ENCODE data around the gene APBB2. TPM values are rescaled to one million over a fixed set of nuclear protein-coding genes. Genes with fewer than 3 reads are reported as not detected.

The APBB2 gene
- total RNA-seq, 4 donors from 2014 or later: 51.7 to 75.9 (median 71.1) TPM

DNA sequence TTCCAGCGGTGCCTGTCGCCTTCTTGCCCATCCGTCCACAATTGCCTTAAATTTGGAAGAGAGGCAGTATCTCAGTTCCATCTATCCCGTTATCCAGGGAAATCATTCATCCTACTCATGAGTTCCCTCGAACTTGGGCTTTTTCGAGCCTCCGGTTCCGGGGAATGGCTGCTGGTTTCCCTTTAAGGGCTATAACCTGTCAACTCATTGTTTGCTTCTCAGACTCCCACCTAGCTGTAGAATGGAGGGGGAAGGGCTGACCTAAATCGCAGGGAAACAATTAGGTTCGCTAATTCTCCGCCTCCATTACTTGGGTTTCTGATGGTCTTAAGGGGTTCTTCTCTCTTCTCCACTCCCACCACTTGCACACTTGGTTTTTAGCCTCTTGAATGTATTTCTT, 43.6 kb upstream of the APBB2 start:
- Histone ChIP-seq H3K36me3 (no peaks in the 10 kb centered on the region), H3K27me3 (peaks cover 0 to 28% (median 12%) of the 10 kb centered on the region in 4 donors), H3K4me3 (peak overlapping the region; percentile 51 to 66 (median 56)), H3K9me3 (no peaks in the 10 kb centered on the region), H3K27ac (replicated peaks in 1 of 4) (no peak overlapping the region), H3K4me1 (peaks cover 18 to 22% (median 18%) of the 10 kb centered on the region in 4 donors)
- TF ChIP-seq, protein P1, sequence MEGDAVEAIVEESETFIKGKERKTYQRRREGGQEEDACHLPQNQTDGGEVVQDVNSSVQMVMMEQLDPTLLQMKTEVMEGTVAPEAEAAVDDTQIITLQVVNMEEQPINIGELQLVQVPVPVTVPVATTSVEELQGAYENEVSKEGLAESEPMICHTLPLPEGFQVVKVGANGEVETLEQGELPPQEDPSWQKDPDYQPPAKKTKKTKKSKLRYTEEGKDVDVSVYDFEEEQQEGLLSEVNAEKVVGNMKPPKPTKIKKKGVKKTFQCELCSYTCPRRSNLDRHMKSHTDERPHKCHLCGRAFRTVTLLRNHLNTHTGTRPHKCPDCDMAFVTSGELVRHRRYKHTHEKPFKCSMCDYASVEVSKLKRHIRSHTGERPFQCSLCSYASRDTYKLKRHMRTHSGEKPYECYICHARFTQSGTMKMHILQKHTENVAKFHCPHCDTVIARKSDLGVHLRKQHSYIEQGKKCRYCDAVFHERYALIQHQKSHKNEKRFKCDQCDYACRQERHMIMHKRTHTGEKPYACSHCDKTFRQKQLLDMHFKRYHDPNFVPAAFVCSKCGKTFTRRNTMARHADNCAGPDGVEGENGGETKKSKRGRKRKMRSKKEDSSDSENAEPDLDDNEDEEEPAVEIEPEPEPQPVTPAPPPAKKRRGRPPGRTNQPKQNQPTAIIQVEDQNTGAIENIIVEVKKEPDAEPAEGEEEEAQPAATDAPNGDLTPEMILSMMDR (IDR thresholded peaks at IDR 0.05): no peak
- TF ChIP-seq EP300 (IDR thresholded peaks at IDR 0.05) (no peak), POLR2A (IDR thresholded peaks at IDR 0.05; ENCODE audit: low read depth) (no peak), POLR2AphosphoS5 (IDR thresholded peaks at IDR 0.05) (no peak)
- DNase-seq (ENCODE audit: extremely low spot score): no peak
- intact Hi-C loops (cut with DNase I): no loop called here
- 40% methylated on average over 11 of the region's 11 CpGs for WGBS

DNA sequence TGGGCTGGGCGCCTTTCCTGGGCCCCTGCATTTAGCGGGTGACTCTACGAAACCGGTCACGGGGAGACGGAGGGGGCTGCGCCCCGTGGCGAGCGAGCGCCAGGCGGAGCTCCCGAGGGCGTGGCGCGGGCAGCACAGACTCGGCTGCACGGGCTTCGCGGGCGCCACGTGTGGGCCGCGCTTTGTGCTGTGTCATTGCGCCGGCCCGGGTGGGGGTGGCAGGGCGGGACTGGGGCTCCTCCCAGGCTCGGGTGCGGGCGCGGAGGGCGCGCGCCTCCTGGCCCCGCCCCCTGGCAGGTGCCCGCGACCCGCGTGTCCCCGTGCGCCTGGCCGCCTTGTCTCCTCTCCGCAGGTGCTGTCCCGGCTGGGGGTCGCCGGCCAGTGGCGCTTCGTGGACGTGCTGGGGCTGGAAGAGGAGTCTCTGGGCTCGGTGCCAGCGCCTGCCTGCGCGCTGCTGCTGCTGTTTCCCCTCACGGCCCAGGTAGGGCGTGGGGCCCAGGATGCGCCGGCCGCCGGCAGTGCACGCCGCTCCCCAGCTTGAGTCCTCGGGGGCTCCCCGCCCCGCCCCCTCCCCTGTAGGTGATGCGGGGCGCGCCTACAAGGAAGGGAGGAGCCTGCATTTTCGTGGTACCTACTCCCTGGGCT, 43.0 kb upstream of the APBB2 start:
- WGBS: 3% methylated on average over 25 of the region's 69 CpGs
- TF ChIP-seq POLR2A (IDR thresholded peaks at IDR 0.05; ENCODE audit: low read depth) (no peak), POLR2AphosphoS5 (IDR thresholded peaks at IDR 0.05) (no peak), EP300 (IDR thresholded peaks at IDR 0.05) (no peak)
- TF ChIP-seq, protein P1 (IDR thresholded peaks at IDR 0.05): no peak
- no peak for DNase-seq (ENCODE audit: extremely low spot score)
- no peaks in the 10 kb centered on the region for H3K9me3 ChIP-seq
- H3K36me3 ChIP-seq: no peaks in the 10 kb centered on the region
- intact Hi-C loops (cut with DNase I): no loop called here
- peak overlapping the region; percentile 51 to 66 (median 56) for H3K4me3 ChIP-seq
- no peak overlapping the region for H3K27ac ChIP-seq (replicated peaks in 1 of 4)
- H3K27me3 ChIP-seq: peaks cover 0 to 28% (median 12%) of the 10 kb centered on the region in 4 donors
- H3K4me1 ChIP-seq: peaks cover 18 to 22% (median 18%) of the 10 kb centered on the region in 4 donors

DNA sequence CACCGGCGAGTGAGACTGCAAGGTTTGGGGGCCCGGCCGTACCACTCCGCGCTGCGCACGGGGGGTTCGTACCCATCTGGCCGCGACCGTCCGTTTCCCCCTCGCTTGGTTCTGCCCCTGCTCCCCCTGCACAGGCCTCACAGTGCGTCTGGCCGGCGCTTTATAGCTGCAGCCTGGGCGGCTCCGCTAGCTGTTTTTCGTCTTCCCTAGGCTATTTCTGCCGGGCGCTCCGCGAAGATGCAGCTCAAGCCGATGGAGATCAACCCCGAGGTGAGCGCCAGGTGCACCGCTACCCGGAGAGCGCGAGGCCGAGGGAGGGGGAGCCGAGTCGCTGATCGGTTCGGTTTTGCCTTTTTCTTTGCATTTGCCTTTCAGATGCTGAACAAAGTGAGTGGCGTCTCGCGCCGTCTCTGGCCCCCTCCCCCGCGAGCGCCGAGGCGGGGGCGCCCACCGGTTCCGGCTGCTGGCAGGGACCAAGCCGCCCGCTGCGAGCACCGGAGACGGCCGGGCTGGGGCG, 42.5 kb upstream of the APBB2 start, which contains the start of gene UCHL1:
Gene UCHL1 (plus strand): TSS at position 189 of the 517 bp plus-strand sequence. CDS start 49 bp downstream, at position 238.
- Histone ChIP-seq H3K9me3 (no peaks in the 10 kb centered on the region), H3K27ac (replicated peaks in 1 of 4) (no peak within 1 kb of the TSS), H3K4me1 (peaks cover 18 to 22% (median 18%) of the 10 kb centered on the region in 4 donors), H3K27me3 (peaks cover 0 to 28% (median 12%) of the 10 kb centered on the region in 4 donors), H3K4me3 (peak within 1 kb of the TSS; percentile 51 to 66 (median 56)), H3K36me3 (no peaks in the 10 kb centered on the region)
- DNase-seq (ENCODE audit: extremely low spot score): no peak
- TF ChIP-seq, protein P1 (IDR thresholded peaks at IDR 0.05): no peak
- no peak for TF ChIP-seq POLR2AphosphoS5 (IDR thresholded peaks at IDR 0.05)
- no peak for TF ChIP-seq POLR2A (IDR thresholded peaks at IDR 0.05; ENCODE audit: low read depth)
- TF ChIP-seq EP300 (IDR thresholded peaks at IDR 0.05): no peak
- intact Hi-C loops (cut with DNase I): no loop called here
- WGBS: 4% methylated on average over 11 of the region's 55 CpGs

DNA sequence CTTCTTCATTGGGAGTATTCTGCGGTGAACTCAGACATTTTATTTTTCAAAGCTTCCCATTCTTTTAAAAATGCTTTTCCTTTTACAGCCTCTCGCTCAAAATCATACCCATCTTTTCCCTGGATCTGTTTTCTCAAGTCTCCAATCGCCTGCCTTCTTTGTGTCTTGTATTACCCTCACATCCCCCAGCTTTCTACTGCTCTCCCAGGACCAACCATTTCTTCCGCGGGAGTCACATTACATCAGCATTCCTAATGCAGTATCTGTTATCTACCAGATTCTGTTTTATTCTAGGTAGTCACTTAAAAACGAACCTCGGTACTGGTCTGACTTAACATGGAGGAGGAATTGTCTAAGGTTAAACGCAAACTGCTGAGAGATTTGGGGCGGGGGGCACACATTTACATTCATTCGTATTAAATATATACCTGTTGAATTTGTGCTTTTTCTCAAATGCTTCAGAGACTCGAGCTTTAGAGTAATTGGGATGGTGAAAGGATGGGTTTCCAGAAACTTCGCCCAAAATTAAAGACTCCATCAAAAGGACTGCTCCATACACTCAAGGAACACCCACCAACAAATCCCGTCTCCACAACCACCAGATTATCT, 41.9 kb upstream of the APBB2 start:
- Histone ChIP-seq H3K36me3 (no peaks in the 10 kb centered on the region), H3K4me3 (peak overlapping the region; percentile 51 to 66 (median 56)), H3K27me3 (peaks cover 0 to 28% (median 12%) of the 10 kb centered on the region in 4 donors), H3K9me3 (no peaks in the 10 kb centered on the region), H3K4me1 (peaks cover 18 to 22% (median 18%) of the 10 kb centered on the region in 4 donors), H3K27ac (replicated peaks in 1 of 4) (no peak overlapping the region)
- intact Hi-C loops (cut with DNase I): no loop called here
- TF ChIP-seq EP300 (IDR thresholded peaks at IDR 0.05): no peak
- TF ChIP-seq, protein P1 (IDR thresholded peaks at IDR 0.05): no peak
- TF ChIP-seq POLR2A (IDR thresholded peaks at IDR 0.05; ENCODE audit: low read depth): no peak
- TF ChIP-seq POLR2AphosphoS5 (IDR thresholded peaks at IDR 0.05): no peak
- 54% methylated on average over 12 of the region's 13 CpGs for WGBS
- no peak for DNase-seq (ENCODE audit: extremely low spot score)

Data from esophagus muscularis mucosa (tissue), 4 donors.